IMR-90 (cell line): ENCODE data around the gene ISM1.

Experiments used
- POLR2A ChIP-seq: IDR thresholded peaks from 2 replicates; pipeline ENCODE4 v1.6.1; 2012; ENCODE audit warnings: mild to moderate bottlenecking, low read depth, low read length
- SMC3 ChIP-seq: fragments of 150-350 bp; IDR thresholded peaks from 2 replicates; pipeline ENCODE4 v1.6.1; 2016; ENCODE audit warnings: low read depth, mild to moderate bottlenecking, antibody characterized with exemption, low read length, moderate library complexity
- TF ChIP-seq, protein P1 (sequence below): conservative IDR thresholded peaks from 2 replicates; pipeline ENCODE4 v1.5.1; 2012; ENCODE audit warnings: mild to moderate bottlenecking, low read depth, low read length, improper control_type of control experiment

GRCh38 chr20:13207016-13207415 lies 14.1 kb upstream of the ISM1 start:
- TF ChIP-seq, protein P1, sequence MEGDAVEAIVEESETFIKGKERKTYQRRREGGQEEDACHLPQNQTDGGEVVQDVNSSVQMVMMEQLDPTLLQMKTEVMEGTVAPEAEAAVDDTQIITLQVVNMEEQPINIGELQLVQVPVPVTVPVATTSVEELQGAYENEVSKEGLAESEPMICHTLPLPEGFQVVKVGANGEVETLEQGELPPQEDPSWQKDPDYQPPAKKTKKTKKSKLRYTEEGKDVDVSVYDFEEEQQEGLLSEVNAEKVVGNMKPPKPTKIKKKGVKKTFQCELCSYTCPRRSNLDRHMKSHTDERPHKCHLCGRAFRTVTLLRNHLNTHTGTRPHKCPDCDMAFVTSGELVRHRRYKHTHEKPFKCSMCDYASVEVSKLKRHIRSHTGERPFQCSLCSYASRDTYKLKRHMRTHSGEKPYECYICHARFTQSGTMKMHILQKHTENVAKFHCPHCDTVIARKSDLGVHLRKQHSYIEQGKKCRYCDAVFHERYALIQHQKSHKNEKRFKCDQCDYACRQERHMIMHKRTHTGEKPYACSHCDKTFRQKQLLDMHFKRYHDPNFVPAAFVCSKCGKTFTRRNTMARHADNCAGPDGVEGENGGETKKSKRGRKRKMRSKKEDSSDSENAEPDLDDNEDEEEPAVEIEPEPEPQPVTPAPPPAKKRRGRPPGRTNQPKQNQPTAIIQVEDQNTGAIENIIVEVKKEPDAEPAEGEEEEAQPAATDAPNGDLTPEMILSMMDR, result no peak
- TF ChIP-seq SMC3, result no peak
- TF ChIP-seq POLR2A, result no peak
